HG02943 (cell line): ENCODE data around the gene CSHL1.
"Not testable (repeated sequence)": the region's sequence is repeated elsewhere in the genome, so short reads cannot be mapped to it uniquely, and the experiment has no call there.

Experiments
- ATAC-seq: cut with Tn5 transposase; IDR thresholded peaks from one replicate; pipeline ENCODE4 v1.9.1; 2021; ENCODE audit warnings: mild to moderate bottlenecking, low read depth, moderate library complexity; ENCODE audit not compliant: unreplicated experiment

The CSHL1 gene

GRCh38 chr17:63920050-63920449, 9.0 kb upstream of the CSHL1 start:
- ATAC-seq: not testable (repeated sequence)

GRCh38 chr17:63919311-63919723, 8.3 kb upstream of the CSHL1 start:
- no peak for ATAC-seq

DNA sequence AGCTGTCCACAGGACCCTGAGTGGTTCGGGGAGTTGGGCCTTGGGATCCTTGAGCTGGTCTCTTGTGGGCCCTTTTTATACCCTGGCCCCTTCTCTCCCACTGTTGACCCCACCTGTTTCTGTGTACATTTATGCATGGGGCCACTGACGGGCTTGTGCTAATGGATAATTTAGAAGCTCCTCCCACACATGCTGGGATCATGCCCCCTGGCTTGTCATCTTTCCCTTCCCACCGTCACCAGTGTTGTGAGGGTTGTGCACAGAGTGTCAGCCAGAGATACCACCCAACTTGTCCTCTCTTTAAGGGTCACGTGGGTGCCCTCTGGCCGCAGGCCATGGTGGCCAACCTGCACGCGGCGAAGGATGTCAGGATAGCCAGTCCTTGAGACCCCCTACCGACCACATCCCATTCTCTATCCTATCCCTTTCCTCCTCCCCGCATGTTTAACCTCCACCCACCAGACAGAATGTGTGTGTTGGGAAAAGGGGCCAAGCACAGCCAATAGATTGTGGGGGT, 7.8 kb upstream of the CSHL1 start, which contains the start of gene GH1:
Gene GH1 (minus strand): TSS at position 51 of the 517 bp plus-strand sequence. CDS start 63 bp downstream, outside the sequence.
- ATAC-seq: not testable (repeated sequence)

GRCh38 chr17:63918305-63918704, 7.2 kb upstream of the CSHL1 start:
- ATAC-seq: no peak

DNA sequence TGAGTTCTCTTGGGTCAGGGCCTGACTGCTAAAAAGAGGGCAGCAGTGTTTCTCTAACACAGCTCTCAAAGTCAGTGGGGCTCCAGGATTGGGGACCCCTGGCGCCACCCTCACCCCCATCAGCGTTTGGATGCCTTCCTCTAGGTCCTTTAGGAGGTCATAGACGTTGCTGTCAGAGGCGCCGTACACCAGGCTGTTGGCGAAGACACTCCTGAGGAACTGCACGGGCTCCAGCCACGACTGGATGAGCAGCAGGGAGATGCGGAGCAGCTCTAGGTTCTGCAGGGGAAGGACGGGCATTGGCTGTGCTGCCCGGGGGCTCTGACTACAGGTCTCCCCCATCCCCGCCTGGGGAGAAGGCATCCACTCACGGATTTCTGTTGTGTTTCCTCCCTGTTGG, 6.6 kb upstream of the CSHL1 start:
- no peak for ATAC-seq

DNA sequence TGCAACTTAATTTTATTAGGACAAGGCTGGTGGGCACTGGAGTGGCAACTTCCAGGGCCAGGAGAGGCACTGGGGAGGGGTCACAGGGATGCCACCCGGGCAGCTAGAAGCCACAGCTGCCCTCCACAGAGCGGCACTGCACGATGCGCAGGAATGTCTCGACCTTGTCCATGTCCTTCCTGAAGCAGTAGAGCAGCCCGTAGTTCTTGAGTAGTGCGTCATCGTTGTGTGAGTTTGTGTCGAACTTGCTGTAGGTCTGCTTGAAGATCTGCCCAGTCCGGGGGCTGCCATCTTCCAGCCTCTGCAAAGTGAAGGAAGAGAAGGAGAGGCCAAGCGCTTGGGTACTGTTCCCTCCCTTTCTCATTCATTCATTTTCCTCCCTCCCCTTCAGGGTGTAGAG, 6.1 kb upstream of the CSHL1 start:
- ATAC-seq: not testable (repeated sequence)

GRCh38 chr17:63916566-63917185, 5.6 kb upstream of the CSHL1 start:
- no peak for ATAC-seq

DNA sequence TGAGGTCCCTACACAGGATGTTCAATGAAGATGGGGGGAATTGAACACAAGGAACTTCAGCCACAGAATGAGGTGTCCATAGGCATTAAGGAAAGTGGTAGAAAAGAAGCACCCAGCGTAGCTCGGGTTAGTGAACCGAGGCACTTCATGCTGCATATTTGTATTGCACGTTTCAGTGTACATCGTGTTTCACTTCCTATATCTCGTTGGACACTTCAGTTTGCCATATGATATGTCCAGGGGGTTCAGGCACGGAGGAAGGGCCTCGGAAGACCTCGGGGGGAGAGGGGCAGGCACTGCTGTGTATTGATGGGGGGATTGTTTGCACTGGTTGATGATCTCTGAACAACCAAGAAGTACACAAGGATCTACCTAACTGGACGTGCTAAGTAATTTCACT, 4.7 kb upstream of the CSHL1 start:
- not testable (repeated sequence) for ATAC-seq

DNA sequence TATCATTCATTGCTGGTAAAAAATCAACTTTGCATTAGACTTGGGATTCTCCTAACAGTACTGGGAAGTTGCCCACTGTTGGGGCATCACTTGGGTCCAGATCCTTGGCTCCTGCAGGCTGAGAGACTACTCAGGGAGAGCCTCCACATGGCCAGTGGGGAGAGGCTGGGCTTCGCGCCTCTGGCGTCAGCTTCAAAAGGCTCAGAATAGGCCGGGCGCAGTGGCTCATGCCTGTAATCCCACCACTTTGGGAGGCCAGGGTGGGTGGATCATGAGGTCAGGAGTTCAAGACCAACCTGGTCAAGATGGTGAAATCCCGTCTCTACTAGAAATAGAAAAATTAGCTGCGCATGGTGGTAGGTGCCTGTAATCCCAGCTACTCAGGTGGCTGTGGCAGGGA, 3.4 kb upstream of the CSHL1 start:
- ATAC-seq: no peak

GRCh38 chr17:63911657-63912100, 621 bp upstream of the CSHL1 start:
- ATAC-seq: no peak

DNA sequence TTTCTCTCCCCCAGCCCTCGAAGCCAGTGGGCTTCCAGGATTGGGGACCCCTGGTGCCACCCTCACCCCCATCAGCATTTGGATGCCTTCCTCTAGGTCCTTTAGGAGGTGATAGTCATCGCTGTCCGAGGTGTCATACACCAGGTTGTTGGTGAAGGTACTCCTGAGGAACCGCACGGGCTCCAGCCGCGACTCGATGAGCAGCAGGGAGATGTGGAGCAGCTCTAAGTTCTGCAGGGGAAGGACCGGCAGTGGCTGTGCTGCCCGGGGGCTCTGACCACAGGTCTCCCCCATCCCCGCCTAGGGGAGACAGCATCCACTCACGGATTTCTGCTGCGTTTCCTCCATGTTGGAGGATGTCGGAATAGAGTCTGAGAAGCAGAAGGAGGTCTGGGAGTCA, 962 bp downstream of the CSHL1 start:
- no peak for ATAC-seq

DNA sequence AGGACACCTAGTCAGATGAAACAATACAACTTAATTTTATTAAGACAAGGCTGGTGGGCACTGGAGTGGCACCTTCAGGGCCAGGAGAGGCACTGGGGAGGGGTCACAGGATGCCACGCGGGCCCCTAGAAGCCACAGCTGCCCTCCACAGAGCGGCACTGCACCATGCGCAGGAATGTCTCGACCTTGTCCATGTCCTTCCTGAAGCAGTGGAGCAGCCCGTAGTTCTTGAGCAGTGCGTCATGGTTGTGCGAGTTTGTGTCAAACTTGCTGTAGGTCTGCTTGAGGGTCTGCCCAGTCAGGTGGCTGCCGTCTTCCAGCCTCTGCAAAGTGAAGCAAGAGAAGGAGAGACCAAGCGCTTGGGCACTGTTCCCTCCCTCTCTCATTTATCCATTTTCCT, 1.5 kb downstream of the CSHL1 start:
- ATAC-seq: not testable (repeated sequence)

- not testable (repeated sequence) for ATAC-seq
These were observed 3.8 kb downstream of the CSHL1 start for GRCh38 chr17:63907161-63907778.

DNA sequence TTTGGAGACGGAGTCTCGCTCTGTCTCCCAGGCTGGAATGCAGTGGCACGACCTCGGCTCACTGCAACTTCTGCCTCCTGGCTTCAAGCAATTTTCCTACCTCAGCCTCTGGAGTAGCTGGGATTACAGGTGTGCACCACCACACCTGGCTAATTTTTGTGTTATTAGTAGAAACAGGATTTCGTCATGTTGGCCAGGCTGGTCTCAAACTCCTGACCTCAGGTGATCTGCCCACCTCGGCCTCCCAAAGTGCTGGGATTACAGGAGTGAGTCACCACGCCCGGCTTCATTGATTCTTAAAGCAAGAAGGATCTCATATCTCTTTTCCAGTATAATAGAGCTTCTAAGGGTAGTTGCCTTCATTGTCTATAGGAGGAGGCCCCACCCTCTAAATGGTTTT, 6.3 kb downstream of the CSHL1 start:
- ATAC-seq: not testable (repeated sequence)

- ATAC-seq: not testable (repeated sequence)
These were observed 7.3 kb downstream of the CSHL1 start for GRCh38 chr17:63903787-63904201.

GRCh38 chr17:63901971-63902370, 9.1 kb downstream of the CSHL1 start:
- ATAC-seq: not testable (repeated sequence)

DNA sequence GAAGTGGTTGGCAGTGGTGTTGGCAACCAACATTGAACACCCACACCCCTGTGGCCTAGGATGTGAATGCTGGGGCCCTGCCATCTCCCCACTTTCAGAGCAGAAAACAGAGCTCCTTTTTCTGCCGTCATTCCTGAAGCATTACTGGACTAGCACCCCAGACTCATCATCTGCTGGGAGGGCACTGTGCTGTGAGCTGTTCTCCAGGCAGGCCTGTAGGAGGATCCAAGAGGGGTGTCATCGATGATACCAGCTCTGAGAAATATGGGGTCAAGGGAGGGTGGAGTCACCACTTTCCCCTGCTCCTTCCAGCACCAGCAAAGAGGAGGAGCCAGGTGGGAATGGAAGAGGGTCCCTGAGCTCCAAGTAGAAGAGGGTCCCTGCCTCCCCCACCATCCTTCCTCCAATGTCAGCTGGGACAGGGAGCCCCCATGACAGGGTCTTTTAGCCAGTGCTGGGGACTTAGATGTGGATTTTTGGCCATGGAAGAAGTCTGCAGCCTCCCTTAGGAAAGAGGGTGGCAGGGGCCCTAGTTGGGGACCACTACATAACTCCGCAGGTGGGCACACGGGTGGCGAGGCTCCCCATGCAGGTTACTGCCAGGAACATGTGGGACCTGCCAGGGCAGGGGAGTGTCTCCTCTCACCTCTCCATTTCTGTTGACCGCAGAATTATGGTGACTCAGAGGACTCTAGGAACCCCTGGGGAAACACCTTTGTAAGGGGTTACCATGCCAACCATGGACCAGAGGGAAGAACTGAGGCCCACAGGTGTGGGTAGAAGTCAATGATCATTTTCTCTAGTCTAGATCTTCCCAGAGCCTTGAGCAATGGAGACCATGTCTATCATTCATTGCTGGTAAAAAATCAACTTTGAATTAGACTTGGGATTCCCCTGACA, 11.9 kb downstream of the CSHL1 start:
- ATAC-seq: not testable (repeated sequence)

GRCh38 chr17:63896524-63897354, 14.3 kb downstream of the CSHL1 start, which contains the start of gene CSH1:
TSS of gene CSH1 (minus strand) at chr17:63896574. CDS start at chr17:63896511, 63 bp downstream.
- not testable (repeated sequence) for ATAC-seq

DNA sequence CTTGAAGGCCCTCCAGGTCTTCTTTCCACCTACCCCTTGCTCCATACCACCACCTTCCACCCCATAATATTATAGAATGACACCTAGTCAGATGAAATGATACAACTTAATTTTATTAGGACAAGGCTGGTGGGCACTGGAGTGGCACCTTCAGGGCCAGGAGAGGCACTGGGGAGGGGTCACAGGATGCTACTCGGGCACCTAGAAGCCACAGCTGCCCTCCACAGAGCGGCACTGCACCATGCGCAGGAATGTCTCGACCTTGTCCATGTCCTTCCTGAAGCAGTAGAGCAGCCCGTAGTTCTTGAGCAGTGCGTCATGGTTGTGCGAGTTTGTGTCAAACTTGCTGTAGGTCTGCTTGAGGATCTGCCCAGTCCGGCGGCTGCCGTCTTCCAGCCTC, 16.2 kb downstream of the CSHL1 start:
- not testable (repeated sequence) for ATAC-seq

DNA sequence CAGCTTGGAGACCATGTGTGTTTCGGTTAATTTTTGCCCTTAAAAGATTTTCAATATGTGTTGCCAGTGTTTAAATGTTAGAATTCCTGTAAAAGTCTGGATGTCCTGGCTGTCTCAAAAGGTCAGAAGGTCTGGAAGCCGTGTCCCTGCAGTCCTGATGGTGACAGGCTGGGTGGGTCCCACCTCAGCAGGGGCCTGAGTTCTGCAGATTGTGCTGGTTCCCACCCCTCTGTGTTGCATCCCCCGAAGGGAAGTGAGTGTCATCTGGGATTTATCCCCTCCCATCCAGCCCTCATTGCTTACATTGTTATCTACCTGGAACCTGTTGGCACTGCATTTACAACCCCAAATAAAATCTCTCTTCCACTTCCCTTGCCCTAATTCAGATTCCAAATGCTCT, 17.0 kb downstream of the CSHL1 start:
- ATAC-seq: not testable (repeated sequence)
